GM19193 (cell line): ENCODE data around the gene HAO2.

Source experiments
- POLR2A ChIP-seq: IDR thresholded peaks from 4 replicates; pipeline ENCODE4 v1.6.1; 2011; ENCODE audit not compliant: insufficient read depth, insufficient read length; ENCODE audit errors: extremely low read depth

The HAO2 gene

DNA sequence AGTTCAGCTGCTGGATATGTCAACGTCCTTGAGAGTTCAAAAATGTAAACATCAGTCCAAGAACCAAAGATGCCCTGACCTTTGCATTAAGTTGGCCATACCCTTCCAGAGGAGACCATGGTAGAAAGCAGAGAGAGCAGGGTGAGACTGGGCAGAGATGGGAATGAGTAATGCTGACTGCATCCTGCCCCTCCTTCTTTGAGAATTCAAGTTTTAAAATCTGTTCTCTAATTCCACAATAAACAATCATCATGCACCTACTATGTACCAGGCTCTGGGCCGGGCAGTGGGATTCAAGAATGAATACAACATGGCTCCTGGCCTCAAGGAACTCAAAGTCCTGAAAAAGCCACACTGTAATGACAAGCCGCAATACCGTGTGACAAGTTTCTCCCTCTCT is 3.9 kb upstream of the HAO2 start:
- no peak for TF ChIP-seq POLR2A

DNA sequence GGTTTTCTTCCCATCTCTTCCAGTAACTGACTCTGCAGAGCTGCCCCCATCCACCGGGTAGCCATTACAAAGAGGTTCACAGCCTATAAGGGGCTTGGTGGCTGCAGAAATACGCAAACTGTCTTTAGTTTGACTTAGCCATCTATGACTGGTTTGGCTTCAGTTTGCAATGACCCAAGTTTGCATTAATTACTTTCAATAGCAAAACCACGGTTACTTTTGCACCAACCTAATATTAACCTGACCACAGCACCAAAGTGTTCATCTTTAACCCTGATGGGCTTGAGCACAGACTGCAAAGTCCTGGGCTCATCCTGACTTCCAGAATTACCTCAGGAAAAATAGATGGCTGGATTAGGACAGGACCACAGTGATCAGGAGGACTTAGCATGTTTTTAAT is 2.2 kb upstream of the HAO2 start:
- TF ChIP-seq POLR2A, result no peak

DNA sequence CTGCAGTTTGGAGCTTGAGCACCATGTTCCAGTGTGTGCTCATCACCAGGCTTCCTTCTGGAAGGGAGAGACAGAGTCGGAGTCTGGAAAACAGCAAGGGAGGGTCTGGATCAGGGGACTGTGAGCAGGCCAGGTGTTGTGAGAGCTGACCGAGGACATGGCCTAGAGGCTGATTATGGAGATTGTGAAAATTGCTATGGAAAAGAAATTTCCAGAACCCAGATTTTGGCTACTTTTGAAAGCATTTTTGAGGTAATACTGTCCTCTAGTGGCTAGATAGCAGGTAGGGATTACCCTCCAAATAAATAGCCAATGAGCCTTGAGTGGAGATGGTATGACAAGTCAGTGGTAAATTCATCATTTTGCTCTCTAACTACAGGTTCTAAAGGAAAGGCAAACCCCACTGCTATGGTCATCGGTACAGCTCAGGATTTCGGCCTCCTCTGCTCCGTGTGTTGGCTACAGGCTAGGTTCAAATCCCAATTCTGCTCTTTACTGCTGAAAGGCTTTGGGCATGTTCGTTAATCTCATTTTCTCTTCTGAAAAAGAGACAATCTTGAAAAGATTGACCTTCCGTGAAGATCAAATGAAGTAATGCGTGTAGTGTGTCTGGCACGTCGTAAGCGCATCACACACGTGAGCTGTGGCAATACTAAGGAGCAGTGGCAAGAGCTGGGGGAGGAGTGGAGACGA is 1.0 kb upstream of the HAO2 start:
- TF ChIP-seq POLR2A, result no peak

DNA sequence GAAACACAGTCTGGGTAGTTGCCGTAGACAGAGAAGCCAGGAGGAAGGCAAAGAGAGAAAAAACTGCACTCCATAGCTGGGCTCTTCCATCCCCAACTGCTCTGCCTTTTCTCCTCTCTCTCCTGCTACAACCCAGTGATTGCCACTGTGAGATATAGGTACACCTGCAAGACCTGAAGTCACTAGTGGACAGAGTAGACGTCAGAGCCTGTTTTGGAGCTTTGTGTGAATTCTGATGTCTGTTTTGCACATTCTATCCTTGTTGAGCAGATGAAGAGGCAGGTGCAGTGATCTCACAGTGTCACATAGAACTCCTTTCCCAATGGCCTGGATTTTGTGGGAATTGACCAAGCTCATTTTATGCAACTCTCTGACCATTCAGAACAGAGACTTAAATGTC is 2.2 kb downstream of the HAO2 start:
- no peak for TF ChIP-seq POLR2A

DNA sequence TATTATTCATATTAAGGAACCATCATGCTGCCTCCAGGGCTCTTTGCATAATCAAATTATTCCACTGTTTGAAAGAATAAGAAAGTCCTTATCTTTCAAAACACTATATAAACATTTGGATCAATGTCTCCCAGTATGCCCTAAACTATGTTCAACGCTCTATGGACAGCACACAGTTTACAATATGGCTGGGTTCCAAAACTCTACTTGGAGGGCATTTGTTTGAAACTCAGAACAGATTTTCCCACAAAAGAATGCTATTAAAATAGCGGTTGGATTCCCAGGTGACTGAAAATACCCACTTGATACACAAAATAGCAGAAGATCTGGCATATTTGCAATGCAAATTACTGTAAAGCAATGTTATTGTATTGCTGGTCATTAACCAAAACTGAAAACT is 3.2 kb downstream of the HAO2 start:
- TF ChIP-seq POLR2A, result no peak

DNA sequence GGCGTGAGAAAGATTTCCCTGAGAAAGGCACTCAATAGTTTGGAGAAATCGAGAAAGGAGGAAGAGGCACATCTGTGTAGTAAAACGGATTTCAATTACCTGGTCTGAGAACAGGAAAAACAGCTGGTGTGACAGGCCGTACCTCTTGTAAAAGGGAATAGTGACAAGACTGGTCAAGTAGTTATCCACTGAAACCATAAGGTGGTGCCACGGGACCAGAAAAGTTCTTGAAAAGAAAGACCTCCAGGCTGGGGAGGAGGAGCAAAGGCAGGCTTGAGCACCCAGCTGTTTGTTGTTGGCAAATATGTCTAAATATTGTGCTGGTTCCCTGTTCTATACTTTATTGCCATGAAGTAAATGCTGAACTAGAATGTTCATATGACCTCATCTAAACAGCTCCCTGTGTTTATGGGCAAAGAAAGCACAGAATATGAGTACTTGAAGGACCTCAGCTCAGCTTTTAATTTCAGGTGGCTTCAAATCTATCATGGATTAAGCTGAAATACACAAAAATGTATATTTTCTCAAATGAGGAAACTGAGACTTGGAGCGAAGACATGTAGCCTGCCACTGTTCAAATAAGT is 4.0 kb downstream of the HAO2 start:
- no peak for TF ChIP-seq POLR2A

DNA sequence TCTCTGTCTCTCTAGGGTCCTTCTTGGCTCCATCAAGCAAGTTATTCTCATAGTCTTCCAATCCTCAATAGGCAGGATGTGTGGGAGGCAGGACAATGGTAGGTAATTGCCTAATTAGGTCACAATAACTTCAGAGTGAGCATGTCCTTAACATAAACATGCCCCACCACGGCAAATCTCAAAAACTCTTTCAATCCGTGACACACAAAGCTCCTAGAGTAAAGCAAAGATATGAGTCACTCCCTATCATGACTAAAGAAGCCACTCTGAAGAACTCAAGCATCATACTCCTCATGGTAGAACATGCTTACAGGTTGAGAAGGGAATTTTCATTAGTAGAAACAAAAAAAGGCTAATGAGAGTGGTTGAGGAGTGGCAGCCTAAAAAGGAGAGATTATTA is 4.9 kb downstream of the HAO2 start:
- TF ChIP-seq POLR2A, result no peak

DNA sequence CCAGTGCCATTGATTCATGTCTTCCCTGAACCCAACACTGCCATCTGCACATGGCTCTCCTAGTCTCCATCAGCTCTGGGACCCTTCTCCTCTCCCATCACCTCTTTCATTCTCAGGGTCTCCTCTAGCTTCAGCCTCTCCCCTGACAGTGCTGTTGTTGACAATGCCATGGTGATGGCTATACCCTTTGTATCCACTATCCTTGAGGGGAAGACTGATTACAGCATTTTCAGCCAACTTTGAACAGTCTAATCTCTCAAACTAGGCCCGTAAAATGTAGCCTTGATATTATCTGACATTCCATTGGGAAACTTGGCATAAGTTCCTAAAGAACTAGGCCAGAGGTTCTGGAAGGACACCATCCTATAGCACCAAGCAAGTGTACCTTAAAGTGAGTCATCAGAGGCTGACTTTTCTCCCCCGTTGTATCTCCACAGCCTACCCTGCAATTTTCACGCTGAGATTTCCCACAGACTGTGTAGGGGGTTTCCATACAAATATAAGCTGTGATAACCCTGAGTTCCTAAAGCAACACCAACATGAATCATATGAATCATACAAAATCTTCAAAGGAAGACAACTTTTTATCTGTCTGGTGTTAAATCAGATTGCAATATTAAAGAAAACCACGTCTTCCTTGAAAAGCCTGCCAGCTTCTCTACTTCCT is 5.8 kb downstream of the HAO2 start:
- TF ChIP-seq POLR2A, result no peak

DNA sequence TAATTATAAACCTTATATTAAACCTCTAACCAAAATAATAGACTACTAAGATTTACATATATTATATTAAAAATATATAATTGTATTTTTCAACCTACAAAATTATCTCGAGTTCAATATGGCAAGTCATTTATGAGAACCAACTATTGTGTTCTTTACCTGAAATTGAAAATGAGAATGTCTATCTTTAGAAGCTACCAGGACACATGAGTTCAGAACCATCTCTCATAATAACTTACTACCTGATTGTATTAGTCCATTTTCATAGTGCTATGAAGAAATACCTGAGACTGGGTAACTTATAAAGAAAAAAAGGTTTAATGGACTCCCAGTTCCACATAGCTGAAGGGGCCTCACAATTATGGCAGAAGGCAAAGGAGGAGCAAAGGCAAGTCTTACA is 6.8 kb downstream of the HAO2 start:
- TF ChIP-seq POLR2A, result no peak

DNA sequence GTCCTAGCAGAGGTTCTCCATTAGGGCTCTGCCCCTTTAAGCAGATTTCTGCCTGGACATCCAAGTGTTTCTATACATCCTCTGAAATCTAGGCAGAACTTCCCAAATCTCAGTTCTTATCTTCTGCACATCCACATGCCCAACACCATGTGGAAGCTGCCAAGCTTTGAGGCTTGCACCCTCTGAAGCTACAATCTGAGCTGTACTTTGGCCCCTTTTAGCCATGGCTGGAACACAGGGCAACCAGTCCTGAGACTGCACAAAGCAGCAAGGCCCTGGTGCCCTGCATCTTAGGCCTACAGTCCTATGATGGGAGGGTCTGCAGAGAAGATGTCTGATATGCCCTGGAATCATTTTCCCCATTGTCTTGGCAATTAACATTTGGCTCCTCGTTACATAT is 8.0 kb downstream of the HAO2 start:
- no peak for TF ChIP-seq POLR2A

DNA sequence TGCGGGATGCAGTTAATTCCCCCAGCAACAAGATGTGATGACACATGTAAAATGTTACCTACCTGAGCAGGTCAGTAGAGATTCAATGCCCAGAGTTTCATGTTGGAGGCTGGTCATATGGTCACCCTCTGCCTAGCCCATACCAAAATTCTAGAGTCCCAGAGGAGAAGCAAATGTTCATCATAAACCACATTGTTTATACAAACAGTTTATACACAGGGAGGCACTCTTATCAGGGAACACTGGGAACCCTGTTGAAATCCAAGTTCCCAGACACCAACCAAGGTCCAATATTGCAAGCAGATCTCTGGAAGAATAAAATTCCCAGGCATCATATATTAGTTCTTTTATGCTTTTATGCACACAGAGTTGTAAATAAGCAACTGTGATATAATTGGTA is 10.5 kb downstream of the HAO2 start:
- TF ChIP-seq POLR2A, result no peak

DNA sequence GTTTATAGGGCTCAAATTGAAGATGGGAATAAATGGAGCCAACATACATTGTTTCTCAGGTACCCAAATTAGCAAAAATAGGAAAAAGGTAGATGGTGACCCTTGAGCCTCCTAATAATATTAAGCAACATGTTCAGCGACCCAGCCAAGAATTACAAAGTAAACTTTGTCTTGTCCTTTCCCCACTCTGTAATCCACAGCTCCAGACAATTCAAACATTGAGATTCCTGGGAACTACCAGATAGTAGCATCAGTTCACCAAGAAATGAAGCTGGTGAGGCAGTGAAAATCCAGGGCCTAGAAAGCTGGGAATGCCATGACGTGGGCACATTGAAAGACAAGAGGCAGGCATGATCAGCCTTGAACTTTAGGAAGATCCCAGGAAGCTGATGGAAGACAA is 11.7 kb downstream of the HAO2 start:
- no peak for TF ChIP-seq POLR2A

DNA sequence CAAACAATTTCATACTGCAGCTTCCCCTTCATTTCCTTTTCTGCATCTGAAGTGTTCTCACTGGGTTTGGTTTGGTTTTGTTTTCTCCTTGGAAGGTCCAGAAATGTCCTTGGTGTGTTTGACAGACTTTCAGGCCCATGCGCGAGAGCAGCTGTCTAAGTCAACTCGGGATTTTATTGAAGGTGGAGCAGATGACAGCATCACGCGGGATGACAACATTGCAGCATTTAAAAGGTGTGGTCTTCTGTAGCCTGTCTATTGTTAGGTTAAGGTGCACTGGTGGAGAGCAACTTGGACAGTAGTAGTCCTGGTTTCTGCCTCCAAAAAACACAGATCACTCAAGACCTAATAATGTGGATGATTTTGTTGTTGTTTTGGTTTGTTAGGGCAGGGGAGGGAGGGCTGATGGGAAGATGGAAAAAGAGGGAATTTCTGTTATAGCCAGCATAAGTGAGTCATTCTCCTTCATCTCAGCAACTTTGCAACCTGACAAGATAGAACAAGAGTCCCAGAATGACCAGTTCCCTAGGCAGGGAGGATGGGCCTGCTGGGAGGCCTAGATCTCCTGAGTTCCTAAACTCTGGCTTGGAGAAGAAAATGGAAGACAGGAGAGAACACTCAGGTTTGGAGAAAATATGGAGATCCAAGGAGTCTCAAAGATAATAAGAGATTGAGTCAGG is 12.5 kb downstream of the HAO2 start:
- TF ChIP-seq POLR2A, result no peak

DNA sequence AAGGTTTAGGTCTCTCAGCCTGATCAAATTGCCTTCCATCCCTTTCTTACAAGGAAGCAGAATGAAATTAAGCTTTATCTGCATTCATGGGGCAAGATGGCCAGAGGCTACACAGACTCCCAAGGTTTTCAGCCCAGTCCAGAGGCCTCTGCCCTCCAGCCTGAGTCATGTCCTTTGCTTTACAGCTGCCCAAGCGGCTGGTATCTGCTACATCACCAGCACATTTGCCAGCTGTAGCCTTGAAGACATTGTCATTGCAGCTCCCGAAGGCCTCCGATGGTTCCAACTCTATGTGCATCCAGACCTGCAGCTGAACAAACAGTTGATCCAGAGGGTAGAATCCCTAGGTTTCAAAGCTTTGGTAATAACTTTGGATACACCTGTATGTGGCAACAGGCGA is 16.0 kb downstream of the HAO2 start:
- TF ChIP-seq POLR2A, result no peak

DNA sequence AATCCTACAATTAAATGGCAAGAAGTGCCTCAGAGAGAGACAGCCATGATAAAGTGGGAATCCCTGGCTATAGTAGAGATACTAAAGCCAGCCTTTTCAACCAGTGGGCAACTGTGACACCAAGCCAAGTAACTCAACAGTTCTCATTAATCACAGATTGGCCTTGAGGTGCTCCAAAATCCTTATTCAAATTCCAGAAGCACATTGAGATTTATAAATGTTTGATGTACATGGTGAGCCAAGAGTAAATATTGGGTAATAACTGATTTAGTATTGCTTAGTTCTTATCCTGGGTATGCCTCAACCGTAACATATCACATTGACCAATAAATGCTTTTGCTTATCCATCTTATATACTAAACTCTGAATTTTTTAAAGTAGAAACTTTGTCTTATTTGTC is 17.1 kb downstream of the HAO2 start:
- no peak for TF ChIP-seq POLR2A

DNA sequence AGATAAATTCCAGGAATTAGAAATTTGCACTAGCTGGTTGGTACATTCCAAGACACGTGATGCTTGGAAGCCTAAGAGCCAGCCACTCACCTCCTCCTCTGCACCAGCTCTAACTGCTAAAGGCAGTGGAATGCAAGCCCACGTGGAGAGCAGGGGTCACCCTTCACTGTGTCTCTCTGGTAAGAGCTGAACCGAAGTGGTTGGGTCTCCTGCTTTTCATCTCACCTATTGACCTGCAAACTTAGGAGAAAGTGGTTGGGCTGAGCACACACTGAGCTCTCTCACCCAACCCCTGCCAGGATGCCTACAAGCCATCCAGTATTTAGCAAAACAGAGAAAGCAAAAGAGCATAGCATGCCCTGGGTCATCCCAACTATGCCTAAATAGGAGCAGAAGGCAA is 19.3 kb downstream of the HAO2 start:
- no peak for TF ChIP-seq POLR2A
